ENCODE data around the gene TMTC1. TPM values are rescaled to one million over a fixed set of nuclear protein-coding genes. Genes with fewer than 3 reads are reported as not detected.

Gene TMTC1
- total and polyA plus RNA-seq, 9 of the 15 experiments (the other 6 are each of a cell fraction or from before 2014, with no cell fraction given), result under 0.01 to 0.18 (median 0.06) TPM; not detected in 2

GRCh38 chr12:29734734-29735133, 49.0 kb downstream of the TMTC1 start:
- FAIRE-seq (no peak), ATAC-seq (no peak), DNase-seq (ENCODE audit: extremely low read depth in 1 of 4, low spot score in 3 of 4) (no peak)
- no peaks in the 10 kb centered on the region; the same call in 1 of the 2 replicates for H3K9me3 ChIP-seq (replicated peaks; ENCODE audit: control insufficient read depth, insufficient read depth, low read depth, low read length)
- no peak overlapping the region for H3K9ac ChIP-seq (ENCODE audit: insufficient read depth in 1 of 2, low read depth in 2 of 2, low read length in 2 of 2)
- no peak overlapping the region for H3K4me3 ChIP-seq
- no TSS peak for BruUV-seq (replicated peaks)
- H3K4me2 ChIP-seq (ENCODE audit: insufficient read depth, low read length), result no peak overlapping the region
- WGBS (ENCODE audit: insufficient coverage, low coverage, missing lambda C conversion rate), result 1% methylated on average over 6 of the region's 6 CpGs
- ChIA-PET CTCF (ENCODE audit: low intra/inter-chr PET ratio) (no interaction called here), POLR2A (interaction anchor here (0.6 to 1.2 kb wide), 3 partner anchors 9 to 312 kb away, joined by 3 read pairs; no protein-coding TSS in a partner anchor)
- no peaks in the 10 kb centered on the region for H3K9me1 ChIP-seq (ENCODE audit: control insufficient read depth, insufficient read depth, low read length)
- no peaks in the 10 kb centered on the region for H3K79me2 ChIP-seq (ENCODE audit: control insufficient read depth, insufficient read depth, low read length)
- no peak overlapping the region for H2AFZ ChIP-seq (ENCODE audit: low read depth, low read length)
- no peaks in the 10 kb centered on the region for H4K20me1 ChIP-seq (replicated peaks; ENCODE audit: control insufficient read depth, insufficient read depth, low read length)
- H3K27ac ChIP-seq (ENCODE audit: extremely low read depth, low read depth, low read length), result no peak overlapping the region
- intact Hi-C loops (cut with micrococcal nuclease), result no loop called here
- in situ Hi-C loops (cut with MboI), result no loop called here
- no peaks in the 10 kb centered on the region; a peak in 2 of 5 replicates for H3K27me3 ChIP-seq (ENCODE audit: control insufficient read depth in 2 of 2, insufficient read depth in 2 of 2, low read length in 2 of 2)
- no peaks in the 10 kb centered on the region for H3K36me3 ChIP-seq (ENCODE audit: control insufficient read depth, insufficient read depth, low read length)
- no peaks in the 10 kb centered on the region for H3K4me1 ChIP-seq (replicated peaks in 1 of 2; ENCODE audit: control insufficient read depth in 2 of 2, insufficient read depth in 2 of 2, low read length in 2 of 2)
- TF ChIP-seq ZNF282 (CRISPR knock-in tag; IDR thresholded peaks at IDR 0.05), result no peak
- no peak for TF ChIP-seq CTCF (IDR thresholded peaks at IDR 0.05 in 2 of 3, conservative IDR thresholded peaks at IDR 0.05 in 1 of 3; ENCODE audit: insufficient read depth in 2 of 3, low read depth in 1 of 3, low read length in 3 of 3)
- no peak for TF ChIP-seq MEF2A (IDR thresholded peaks at IDR 0.05; ENCODE audit: control insufficient read depth, low read depth, low read length)
- no peak for TF ChIP-seq ZNF384 (IDR thresholded peaks at IDR 0.05; ENCODE audit: low read depth, low read length)
- TF ChIP-seq, protein P1, sequence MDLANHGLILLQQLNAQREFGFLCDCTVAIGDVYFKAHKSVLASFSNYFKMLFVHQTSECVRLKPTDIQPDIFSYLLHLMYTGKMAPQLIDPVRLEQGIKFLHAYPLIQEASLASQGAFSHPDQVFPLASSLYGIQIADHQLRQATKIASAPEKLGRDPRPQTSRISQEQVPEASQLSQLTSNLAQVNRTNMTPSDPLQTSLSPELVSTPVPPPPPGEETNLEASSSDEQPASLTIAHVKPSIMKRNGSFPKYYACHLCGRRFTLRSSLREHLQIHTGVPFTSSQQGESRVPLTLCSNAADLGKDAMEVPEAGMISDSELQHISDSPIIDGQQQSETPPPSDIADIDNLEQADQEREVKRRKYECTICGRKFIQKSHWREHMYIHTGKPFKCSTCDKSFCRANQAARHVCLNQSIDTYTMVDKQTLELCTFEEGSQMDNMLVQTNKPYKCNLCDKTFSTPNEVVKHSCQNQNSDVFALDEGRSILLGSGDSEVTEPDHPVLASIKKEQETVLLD (IDR thresholded peaks at IDR 0.05), result no peak
- TF ChIP-seq, protein P2, sequence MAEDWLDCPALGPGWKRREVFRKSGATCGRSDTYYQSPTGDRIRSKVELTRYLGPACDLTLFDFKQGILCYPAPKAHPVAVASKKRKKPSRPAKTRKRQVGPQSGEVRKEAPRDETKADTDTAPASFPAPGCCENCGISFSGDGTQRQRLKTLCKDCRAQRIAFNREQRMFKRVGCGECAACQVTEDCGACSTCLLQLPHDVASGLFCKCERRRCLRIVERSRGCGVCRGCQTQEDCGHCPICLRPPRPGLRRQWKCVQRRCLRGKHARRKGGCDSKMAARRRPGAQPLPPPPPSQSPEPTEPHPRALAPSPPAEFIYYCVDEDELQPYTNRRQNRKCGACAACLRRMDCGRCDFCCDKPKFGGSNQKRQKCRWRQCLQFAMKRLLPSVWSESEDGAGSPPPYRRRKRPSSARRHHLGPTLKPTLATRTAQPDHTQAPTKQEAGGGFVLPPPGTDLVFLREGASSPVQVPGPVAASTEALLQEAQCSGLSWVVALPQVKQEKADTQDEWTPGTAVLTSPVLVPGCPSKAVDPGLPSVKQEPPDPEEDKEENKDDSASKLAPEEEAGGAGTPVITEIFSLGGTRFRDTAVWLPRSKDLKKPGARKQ (CRISPR knock-in tag; IDR thresholded peaks at IDR 0.05), result no peak
- no peak for TF ChIP-seq HINFP (tag; conservative IDR thresholded peaks at IDR 0.05; ENCODE audit: low read depth)
- no peak for TF ChIP-seq PHTF2 (CRISPR knock-in tag; IDR thresholded peaks at IDR 0.05)
- no peak for TF ChIP-seq MTA1 (IDR thresholded peaks at IDR 0.05; ENCODE audit: borderline replicate concordance)
- TF ChIP-seq ZNF143 (CRISPR knock-in tag; IDR thresholded peaks at IDR 0.05), result no peak
- TF ChIP-seq NCOA2 (IDR thresholded peaks at IDR 0.05; ENCODE audit: partially characterized antibody in 2 of 2), result no peak
- no peak for TF ChIP-seq PBX2 (CRISPR knock-in tag; IDR thresholded peaks at IDR 0.05; ENCODE audit: low read depth)
- no peak for TF ChIP-seq PBX2 (tag; conservative IDR thresholded peaks at IDR 0.05; ENCODE audit: low read depth)
- no peak for TF ChIP-seq ZSCAN32 (CRISPR knock-in tag; IDR thresholded peaks at IDR 0.05)

All from K562 (cell line).